ENCODE data around the gene COTL1. TPM values are rescaled to one million over a fixed set of nuclear protein-coding genes. Genes with fewer than 3 reads are reported as not detected.

The COTL1 gene
- total and polyA plus RNA-seq, 11 donors = 5.2 to 120 (median 11.0) TPM

- peaks cover 0 to 8% (median 0%) of the 10 kb centered on the region in 9 donors for H3K36me3 ChIP-seq
- DNase-seq (peak; percentile 49 to 89 (median 85)), ATAC-seq (peak in 3 of 4 donors; percentile 58 to 85 (median 80))
- H3K4me1 ChIP-seq = peaks cover 0 to 93% (median 10%) of the 10 kb centered on the region in 12 donors
- peaks cover 0 to 8% (median 0%) of the 10 kb centered on the region in 12 donors for H3K9me3 ChIP-seq
- H3K27me3 ChIP-seq = no peaks in the 10 kb centered on the region
- TF ChIP-seq CTCF (IDR thresholded peaks at IDR 0.05) (no peak), POLR2A (IDR thresholded peaks at IDR 0.05) (no peak)
- intact Hi-C loops (cut with DNase I) = no loop called here
- WGBS, 4 donors = 66 to 74% (median 68%) methylated on average over 21 to 23 of the region's 23 CpGs
- H3K27ac ChIP-seq = peak overlapping the region in 7 of 12 donors; percentile 10 to 93 (median 42)
- H3K4me3 ChIP-seq = peak overlapping the region in 1 of 12 donors; percentile 20
Measured at GRCh38 chr16:84603140-84603816, 14.6 kb downstream of the COTL1 start.

- Histone ChIP-seq H3K4me1 (peaks cover 0 to 92% (median 10%) of the 10 kb centered on the region in 12 donors), H3K4me3 (peak overlapping the region in 3 of 12 donors; percentile 33 to 41 (median 39)), H3K27me3 (no peaks in the 10 kb centered on the region), H3K36me3 (peaks cover 0 to 4% (median 0%) of the 10 kb centered on the region in 9 donors), H3K27ac (peak overlapping the region in 7 of 12 donors; percentile 1 to 93 (median 52)), H3K9me3 (peaks cover 0 to 4% (median 0%) of the 10 kb centered on the region in 12 donors)
- TF ChIP-seq CTCF (IDR thresholded peaks at IDR 0.05) (no peak), POLR2A (IDR thresholded peaks at IDR 0.05) (no peak)
- DNase-seq (no peak), ATAC-seq (peak in 2 of 4 donors; percentile 27 to 50)
- intact Hi-C loops (cut with DNase I) = no loop called here
- WGBS, 4 donors = 83 to 89% (median 88%) methylated on average over 25 of the region's 25 CpGs
Measured at GRCh38 chr16:84600343-84601229, 17.3 kb downstream of the COTL1 start.

GRCh38 chr16:84599521-84600202 is 18.2 kb downstream of the COTL1 start:
- TF ChIP-seq CTCF (IDR thresholded peaks at IDR 0.05) = no peak
- no peak for TF ChIP-seq POLR2A (IDR thresholded peaks at IDR 0.05)
- WGBS, 4 donors = 21 to 33% (median 26%) methylated on average over 12 of the region's 12 CpGs
- H3K27ac ChIP-seq = peak overlapping the region in 11 of 12 donors; percentile 1 to 93 (median 42)
- no peaks in the 10 kb centered on the region for H3K27me3 ChIP-seq
- no peaks in the 10 kb centered on the region for H3K9me3 ChIP-seq
- DNase-seq (peak; percentile 40 to 84 (median 73)), ATAC-seq (peak in 3 of 4 donors; percentile 57 to 74 (median 66))
- intact Hi-C loops (cut with DNase I) = loop anchor here in 1 of 10 donors (5.0 kb wide), 1 partner anchor 67 kb away; no protein-coding TSS in a partner anchor
- H3K4me1 ChIP-seq = peaks cover 0 to 92% (median 10%) of the 10 kb centered on the region in 12 donors
- H3K4me3 ChIP-seq = peak overlapping the region in 8 of 12 donors; percentile 9 to 41 (median 18)
- peaks cover 0 to 7% (median 0%) of the 10 kb centered on the region in 9 donors for H3K36me3 ChIP-seq

All from heart left ventricle (tissue), 16 donors.